GM12874 (cell line): ENCODE data around the gene MGLL.

Source experiments
- TF ChIP-seq, protein P1 (sequence below): IDR thresholded peaks from 2 replicates; pipeline ENCODE4 v1.5.1; 2011; ENCODE audit warnings: low read depth, mild to moderate bottlenecking, control low read depth, low read length, moderate library complexity; ENCODE audit not compliant: insufficient read depth

MGLL gene

DNA sequence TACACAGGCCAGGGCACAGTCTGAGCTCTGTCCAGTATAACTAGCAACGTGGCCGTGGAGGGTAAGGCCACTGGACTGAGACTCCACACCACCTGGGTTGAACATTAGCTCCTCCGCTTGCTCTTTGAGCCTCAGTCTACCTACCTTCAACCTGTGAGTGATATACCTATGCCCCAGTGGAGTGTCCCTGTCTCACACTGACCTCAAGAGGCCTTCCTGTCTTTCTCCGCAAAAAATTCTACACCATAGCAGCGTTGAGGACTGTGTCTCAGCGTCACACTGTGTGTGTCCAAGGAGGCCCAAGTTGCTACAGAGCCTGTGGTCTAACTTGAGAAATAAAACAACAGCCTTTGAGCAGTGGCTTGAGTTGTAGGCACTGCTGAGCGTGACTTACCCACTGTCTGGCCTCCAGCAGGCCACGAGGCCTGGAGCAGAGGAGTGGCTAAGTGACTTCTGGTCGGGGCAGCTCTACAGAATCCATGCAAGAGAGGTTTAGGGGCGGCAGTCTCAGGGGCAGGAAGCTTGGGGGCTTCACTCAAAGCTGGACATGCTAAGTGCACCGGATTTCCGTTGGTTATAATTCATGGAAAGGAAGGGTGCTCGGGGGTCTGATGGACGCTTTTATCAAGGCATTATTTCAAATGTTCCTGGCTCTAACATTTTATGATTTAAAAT, 2.0 kb upstream of the MGLL start:
- TF ChIP-seq, protein P1, sequence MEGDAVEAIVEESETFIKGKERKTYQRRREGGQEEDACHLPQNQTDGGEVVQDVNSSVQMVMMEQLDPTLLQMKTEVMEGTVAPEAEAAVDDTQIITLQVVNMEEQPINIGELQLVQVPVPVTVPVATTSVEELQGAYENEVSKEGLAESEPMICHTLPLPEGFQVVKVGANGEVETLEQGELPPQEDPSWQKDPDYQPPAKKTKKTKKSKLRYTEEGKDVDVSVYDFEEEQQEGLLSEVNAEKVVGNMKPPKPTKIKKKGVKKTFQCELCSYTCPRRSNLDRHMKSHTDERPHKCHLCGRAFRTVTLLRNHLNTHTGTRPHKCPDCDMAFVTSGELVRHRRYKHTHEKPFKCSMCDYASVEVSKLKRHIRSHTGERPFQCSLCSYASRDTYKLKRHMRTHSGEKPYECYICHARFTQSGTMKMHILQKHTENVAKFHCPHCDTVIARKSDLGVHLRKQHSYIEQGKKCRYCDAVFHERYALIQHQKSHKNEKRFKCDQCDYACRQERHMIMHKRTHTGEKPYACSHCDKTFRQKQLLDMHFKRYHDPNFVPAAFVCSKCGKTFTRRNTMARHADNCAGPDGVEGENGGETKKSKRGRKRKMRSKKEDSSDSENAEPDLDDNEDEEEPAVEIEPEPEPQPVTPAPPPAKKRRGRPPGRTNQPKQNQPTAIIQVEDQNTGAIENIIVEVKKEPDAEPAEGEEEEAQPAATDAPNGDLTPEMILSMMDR: no peak

- TF ChIP-seq, protein P1: 0 out of 2 replicates have a peak, but pooled peaks have one; percentile 12
Measured at GRCh38 chr3:127823426-127823857, 1.1 kb upstream of the MGLL start.

GRCh38 chr3:127822682-127823425, 539 bp upstream of the MGLL start:
- TF ChIP-seq, protein P1: no peak

GRCh38 chr3:127821394-127821793, 921 bp downstream of the MGLL start:
- TF ChIP-seq, protein P1: no peak

- TF ChIP-seq, protein P1: no peak
Measured at GRCh38 chr3:127820826-127821313, 1.4 kb downstream of the MGLL start.

- TF ChIP-seq, protein P1: no peak
Measured at GRCh38 chr3:127820221-127820825, 2.0 kb downstream of the MGLL start.

GRCh38 chr3:127819656-127820055, 2.7 kb downstream of the MGLL start:
- TF ChIP-seq, protein P1: no peak
